HEK293T (cell line): ENCODE measurements around the gene TSGA10.

ENCODE experiments used
- BHLHE40 ChIP-seq: fragments of 450-650 bp; IDR thresholded peaks from 2 replicates; pipeline ENCODE4 v1.6.1; 2016; ENCODE audit warnings: mild to moderate bottlenecking, moderate library complexity, borderline replicate concordance
- FOXA1 ChIP-seq: fragments of 450-650 bp; IDR thresholded peaks from 2 replicates; pipeline ENCODE4 v1.6.1; 2016; ENCODE audit warnings: mild to moderate bottlenecking
- SP1 ChIP-seq: fragments of 450-650 bp; IDR thresholded peaks from 2 replicates; pipeline ENCODE4 v1.6.1; 2017

GRCh38 chr2:99028558-99028957 is 126.2 kb downstream of the TSGA10 start:
- no peak for TF ChIP-seq FOXA1
- no peak for TF ChIP-seq SP1
- TF ChIP-seq BHLHE40 = no peak
